Caco-2 (cell line): Measurements from ENCODE around the gene KIAA1755. TPM values are rescaled to one million over a fixed set of nuclear protein-coding genes. Genes with fewer than 3 reads are reported as not detected.

Source experiments
- BruUV-seq: library from RNA; stranded (reverse); fragments of 400-500 nt; replicated peaks from 2 replicates; lab custom pipeline; 2021; lab: Mats Ljungman, UMichigan
- CTCF ChIA-PET: fragments of 300-600 bp; sonication (Branson Sonifier 250); formaldehyde crosslinking; loops from one replicate; lab custom pipeline; 2022; ENCODE audit warnings: antibody characterized with exemption; lab: Charles Lee
- POLR2A ChIA-PET: fragments of 300-600 bp; sonication (Branson Sonifier 250); formaldehyde crosslinking; loops from one replicate; lab custom pipeline; 2022; ENCODE audit warnings: antibody characterized with exemption; lab: Charles Lee
- DNase-seq, 2 experiments: peaks; one replicate each; pipeline versions ENCODE4 v3.0.0 to v3.0.0-alpha.2; 2020 to 2022
- H3K27me3 ChIP-seq: replicated peaks from 2 replicates; pipeline ENCODE4 v1.6.0; 2011; ENCODE audit warnings: low read length; ENCODE audit not compliant: control insufficient read depth, insufficient read depth
- H3K36me3 ChIP-seq: 2 replicates; pipeline ENCODE4 v1.5.1; 2011; ENCODE audit warnings: low read length; ENCODE audit not compliant: control insufficient read depth, insufficient read depth
- H3K4me1 ChIP-seq: fragments of 250-450 bp; sonication (Bioruptor Pico); 2 replicates; pipeline ENCODE4 v1.5.1; 2020; ENCODE audit warnings: mild to moderate bottlenecking
- H3K4me3 ChIP-seq: 2 replicates; pipeline ENCODE4 v1.5.1; 2011; ENCODE audit warnings: low read depth, mild to moderate bottlenecking, control low read depth, low read length
- H3K9me3 ChIP-seq: fragments of 250-450 bp; sonication (Bioruptor Pico); 2 replicates; pipeline ENCODE4 v1.5.1; 2020; ENCODE audit warnings: mild to moderate bottlenecking, moderate library complexity
- H3K27ac Mint-ChIP-seq: one replicate; pipeline ENCODE4 v1.8.0; 2022; ENCODE audit warnings: mixed read lengths; ENCODE audit not compliant: unreplicated experiment
- H3K27me3 Mint-ChIP-seq: one replicate; pipeline ENCODE4 v1.8.0; 2022; ENCODE audit warnings: mixed read lengths; ENCODE audit not compliant: insufficient read depth, unreplicated experiment
- H3K36me3 Mint-ChIP-seq: one replicate; pipeline ENCODE4 v1.8.0; 2022; ENCODE audit warnings: mild to moderate bottlenecking, mixed read lengths; ENCODE audit not compliant: insufficient read depth, unreplicated experiment
- H3K4me1 Mint-ChIP-seq: one replicate; pipeline ENCODE4 v1.8.0; 2022; ENCODE audit warnings: low read depth, mixed read lengths; ENCODE audit not compliant: unreplicated experiment
- H3K4me3 Mint-ChIP-seq: one replicate; pipeline ENCODE4 v1.8.0; 2022; ENCODE audit warnings: mild to moderate bottlenecking, moderate library complexity, mixed read lengths; ENCODE audit not compliant: unreplicated experiment
- H3K9me3 Mint-ChIP-seq: one replicate; pipeline ENCODE4 v1.8.0; 2022; ENCODE audit warnings: mixed read lengths; ENCODE audit not compliant: unreplicated experiment
- CTCF ChIP-seq, 2 experiments: fragments of 200-600 bp in 1 of 2; IDR thresholded peaks; 1 replicate in 1 of 2; 2 replicates in 1 of 2; pipeline versions ENCODE4 v1.5.1 to v1.8.0; 2011 to 2022; ENCODE audit warnings: antibody characterized with exemption in 1 of 2, control low read depth in 1 of 2, inconsistent platforms in 1 of 2, low read depth in 1 of 2, low read length in 1 of 2, mild to moderate bottlenecking in 1 of 2, moderate library complexity in 1 of 2; ENCODE audit not compliant: insufficient read depth in 1 of 2, severe bottlenecking in 1 of 2, unreplicated experiment in 1 of 2
- intact Hi-C: fragments of 100-400 bp; cut with micrococcal nuclease; formaldehyde crosslinking; loops from one replicate; pipeline ENCODE4 v1.10.0; 2022; ENCODE audit not compliant: unreplicated experiment
- total RNA-seq: library from RNA; stranded (reverse); gene quantifications from 2 replicates; pipeline ENCODE4 v1.2.3, GENCODE V29; 2022

Gene KIAA1755
- total RNA-seq, 1 experiment from 2014 or later = 0.20 TPM

GRCh38 chr20:38207621-38208020 is 52.9 kb downstream of the KIAA1755 start:
- Histone ChIP-seq H3K9me3 (peaks cover 19% of the 10 kb centered on the region), H3K4me1 (no peaks in the 10 kb centered on the region), H3K36me3 (no peaks in the 10 kb centered on the region), H3K27me3 (no peaks in the 10 kb centered on the region), H3K4me3 (no peak overlapping the region)
- DNase-seq = no peak
- Mint-ChIP-seq H3K4me3 (no peak overlapping the region), H3K27me3 (peaks cover 9% of the 10 kb centered on the region), H3K27ac (no peak overlapping the region), H3K4me1 (no peaks in the 10 kb centered on the region), H3K9me3 (peaks cover 10% of the 10 kb centered on the region), H3K36me3 (no peaks in the 10 kb centered on the region)
- TF ChIP-seq CTCF (IDR thresholded peaks at IDR 0.05; ENCODE audit: insufficient read depth in 1 of 2, low read depth in 1 of 2, low read length in 1 of 2, severe bottlenecking in 1 of 2, unreplicated experiment in 1 of 2) = no peak
- intact Hi-C loops = no loop called here
- no TSS peak for BruUV-seq
- ChIA-PET POLR2A (interaction anchor here (0.6 kb wide), 1 partner anchor 14 kb away, joined by 3 read pairs; no protein-coding TSS in a partner anchor), CTCF (interaction anchor here (0.8 to 0.9 kb wide), 2 partner anchors 12 to 13 kb away, joined by 3 to 6 read pairs; no protein-coding TSS in a partner anchor)

- CTCF ChIA-PET = interaction anchor here (0.6 to 1.3 kb wide), 4 partner anchors 28 to 147 kb away, joined by 3 to 4 read pairs (median 4); no protein-coding TSS in a partner anchor
- no peak overlapping the region for H3K4me3 ChIP-seq
- intact Hi-C loops = no loop called here
- no TSS peak for BruUV-seq
- H3K36me3 ChIP-seq = no peaks in the 10 kb centered on the region
- H3K27ac Mint-ChIP-seq = no peak overlapping the region
- H3K4me1 Mint-ChIP-seq = no peaks in the 10 kb centered on the region
- H3K9me3 Mint-ChIP-seq = peaks cover 10% of the 10 kb centered on the region
- H3K27me3 ChIP-seq = no peaks in the 10 kb centered on the region
- TF ChIP-seq CTCF (IDR thresholded peaks at IDR 0.05; ENCODE audit: insufficient read depth in 1 of 2, low read depth in 1 of 2, low read length in 1 of 2, severe bottlenecking in 1 of 2, unreplicated experiment in 1 of 2) = no peak
- no peak overlapping the region for H3K4me3 Mint-ChIP-seq
- H3K9me3 ChIP-seq = peaks cover 19% of the 10 kb centered on the region
- H3K27me3 Mint-ChIP-seq = peaks cover 9% of the 10 kb centered on the region
- POLR2A ChIA-PET = no interaction called here
- H3K36me3 Mint-ChIP-seq = no peaks in the 10 kb centered on the region
- no peaks in the 10 kb centered on the region for H3K4me1 ChIP-seq
- DNase-seq = no peak
Observed at GRCh38 chr20:38205001-38205400, 55.5 kb downstream of the KIAA1755 start.

- ChIA-PET CTCF (interaction anchor here (0.8 kb wide), 1 partner anchor 146 kb away, joined by 3 read pairs; no protein-coding TSS in a partner anchor), POLR2A (no interaction called here)
- H3K4me1 Mint-ChIP-seq = no peaks in the 10 kb centered on the region
- no peaks in the 10 kb centered on the region for H3K4me1 ChIP-seq
- H3K27ac Mint-ChIP-seq = no peak overlapping the region
- BruUV-seq = no TSS peak
- no peaks in the 10 kb centered on the region for H3K27me3 ChIP-seq
- H3K4me3 Mint-ChIP-seq = no peak overlapping the region
- no peaks in the 10 kb centered on the region for H3K36me3 ChIP-seq
- peaks cover 19% of the 10 kb centered on the region for H3K9me3 ChIP-seq
- no peak overlapping the region for H3K4me3 ChIP-seq
- intact Hi-C loops = no loop called here
- H3K27me3 Mint-ChIP-seq = peaks cover 9% of the 10 kb centered on the region
- TF ChIP-seq CTCF (IDR thresholded peaks at IDR 0.05; ENCODE audit: insufficient read depth in 1 of 2, low read depth in 1 of 2, low read length in 1 of 2, severe bottlenecking in 1 of 2, unreplicated experiment in 1 of 2) = no peak
- H3K9me3 Mint-ChIP-seq = peaks cover 10% of the 10 kb centered on the region
- no peaks in the 10 kb centered on the region for H3K36me3 Mint-ChIP-seq
- DNase-seq = no peak
Observed at GRCh38 chr20:38203981-38204357, 56.6 kb downstream of the KIAA1755 start.
